Measurements from ENCODE around the gene MACC1. TPM values are rescaled to one million over a fixed set of nuclear protein-coding genes. Genes with fewer than 3 reads are reported as not detected.

The MACC1 gene, protein sequence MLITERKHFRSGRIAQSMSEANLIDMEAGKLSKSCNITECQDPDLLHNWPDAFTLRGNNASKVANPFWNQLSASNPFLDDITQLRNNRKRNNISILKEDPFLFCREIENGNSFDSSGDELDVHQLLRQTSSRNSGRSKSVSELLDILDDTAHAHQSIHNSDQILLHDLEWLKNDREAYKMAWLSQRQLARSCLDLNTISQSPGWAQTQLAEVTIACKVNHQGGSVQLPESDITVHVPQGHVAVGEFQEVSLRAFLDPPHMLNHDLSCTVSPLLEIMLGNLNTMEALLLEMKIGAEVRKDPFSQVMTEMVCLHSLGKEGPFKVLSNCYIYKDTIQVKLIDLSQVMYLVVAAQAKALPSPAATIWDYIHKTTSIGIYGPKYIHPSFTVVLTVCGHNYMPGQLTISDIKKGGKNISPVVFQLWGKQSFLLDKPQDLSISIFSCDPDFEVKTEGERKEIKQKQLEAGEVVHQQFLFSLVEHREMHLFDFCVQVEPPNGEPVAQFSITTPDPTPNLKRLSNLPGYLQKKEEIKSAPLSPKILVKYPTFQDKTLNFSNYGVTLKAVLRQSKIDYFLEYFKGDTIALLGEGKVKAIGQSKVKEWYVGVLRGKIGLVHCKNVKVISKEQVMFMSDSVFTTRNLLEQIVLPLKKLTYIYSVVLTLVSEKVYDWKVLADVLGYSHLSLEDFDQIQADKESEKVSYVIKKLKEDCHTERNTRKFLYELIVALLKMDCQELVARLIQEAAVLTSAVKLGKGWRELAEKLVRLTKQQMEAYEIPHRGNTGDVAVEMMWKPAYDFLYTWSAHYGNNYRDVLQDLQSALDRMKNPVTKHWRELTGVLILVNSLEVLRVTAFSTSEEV
- total RNA-seq (ENCODE audit: low replicate concordance), result 0.18 and 0.49 TPM in 2 replicates

GRCh38 chr7:20217193-20217948 lies at the start of gene MACC1:
Gene MACC1 (minus strand): TSS chr7:20217384. CDS start chr7:20161862, 55,522 bp downstream.
- no peak for DNase-seq (ENCODE audit: low read depth)
- TF ChIP-seq CTCF (IDR thresholded peaks at IDR 0.05; ENCODE audit: insufficient read depth, low read length), result no peak

GRCh38 chr7:20264623-20265022 lies 47.4 kb upstream of the MACC1 start:
- no peak for DNase-seq (ENCODE audit: low read depth)
- TF ChIP-seq CTCF (IDR thresholded peaks at IDR 0.05; ENCODE audit: insufficient read depth, low read length), result no peak
- H3K4me3 ChIP-seq (ENCODE audit: low read depth, low read length), result no peak overlapping the region

More at GRCh38 chr7:20217193-20217948, at the start of gene MACC1:
- H3K4me3 ChIP-seq (ENCODE audit: low read depth, low read length), result no peak within 1 kb of the TSS

DNA sequence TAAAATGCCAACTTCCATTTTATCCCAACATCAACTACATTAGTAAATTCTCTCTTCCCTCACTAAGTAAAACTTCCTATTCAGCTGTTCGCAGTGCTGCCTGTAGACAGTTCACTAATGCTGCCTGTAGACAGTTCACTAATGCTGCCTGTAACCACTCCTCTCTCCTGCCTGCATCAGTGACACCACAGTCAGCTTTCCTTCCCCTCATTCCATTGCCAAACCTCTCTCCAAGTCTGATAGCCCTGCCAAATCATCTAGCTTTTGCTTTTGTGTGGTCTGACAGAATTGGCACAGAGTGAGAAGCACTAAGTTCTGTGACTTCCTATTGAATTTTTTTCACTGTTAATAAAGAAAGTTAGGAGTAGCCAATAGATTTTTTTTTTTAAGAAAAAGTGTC lies 43.0 kb upstream of the MACC1 start:
- peak overlapping the region; percentile 7 for H3K4me3 ChIP-seq (ENCODE audit: low read depth, low read length)
- peak; percentile 97 for DNase-seq (ENCODE audit: low read depth)
- no peak for TF ChIP-seq CTCF (IDR thresholded peaks at IDR 0.05; ENCODE audit: insufficient read depth, low read length)

GRCh38 chr7:20257212-20257611 lies 40.0 kb upstream of the MACC1 start:
- TF ChIP-seq CTCF (IDR thresholded peaks at IDR 0.05; ENCODE audit: insufficient read depth, low read length), result no peak
- DNase-seq (ENCODE audit: low read depth), result peak; percentile 39
- no peak overlapping the region for H3K4me3 ChIP-seq (ENCODE audit: low read depth, low read length)

GRCh38 chr7:20249920-20250319 lies 32.7 kb upstream of the MACC1 start:
- TF ChIP-seq CTCF (IDR thresholded peaks at IDR 0.05; ENCODE audit: insufficient read depth, low read length), result no peak
- no peak for DNase-seq (ENCODE audit: low read depth)
- no peak overlapping the region for H3K4me3 ChIP-seq (ENCODE audit: low read depth, low read length)

DNA sequence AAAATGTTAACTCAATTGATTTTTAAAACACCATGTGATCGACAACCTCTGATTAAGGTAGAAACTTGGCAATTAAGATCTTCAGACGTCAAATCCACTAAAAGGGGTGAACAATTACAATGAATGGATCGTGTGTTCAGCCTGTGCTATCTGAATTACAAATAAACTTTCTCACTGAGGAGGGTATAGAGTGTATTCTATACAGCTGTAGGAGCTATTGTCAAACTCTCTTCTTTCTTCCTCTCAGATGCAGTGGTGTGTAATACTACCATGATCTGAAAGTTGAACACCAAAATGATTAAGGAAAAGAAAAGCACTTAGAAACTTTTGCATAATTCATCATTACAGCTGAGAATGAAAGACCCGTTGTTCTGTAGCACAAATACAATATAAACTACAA lies 32.2 kb upstream of the MACC1 start:
- H3K4me3 ChIP-seq (ENCODE audit: low read depth, low read length), result no peak overlapping the region
- no peak for TF ChIP-seq CTCF (IDR thresholded peaks at IDR 0.05; ENCODE audit: insufficient read depth, low read length)
- DNase-seq (ENCODE audit: low read depth), result no peak

Measured in fibroblast of the aortic adventitia (primary cell).